ENCODE results near the gene RREB1. TPM values are rescaled to one million over a fixed set of nuclear protein-coding genes. Genes with fewer than 3 reads are reported as not detected.

The RREB1 gene
- total RNA-seq, 1 donor from 2014 or later = 57.2 TPM

DNA sequence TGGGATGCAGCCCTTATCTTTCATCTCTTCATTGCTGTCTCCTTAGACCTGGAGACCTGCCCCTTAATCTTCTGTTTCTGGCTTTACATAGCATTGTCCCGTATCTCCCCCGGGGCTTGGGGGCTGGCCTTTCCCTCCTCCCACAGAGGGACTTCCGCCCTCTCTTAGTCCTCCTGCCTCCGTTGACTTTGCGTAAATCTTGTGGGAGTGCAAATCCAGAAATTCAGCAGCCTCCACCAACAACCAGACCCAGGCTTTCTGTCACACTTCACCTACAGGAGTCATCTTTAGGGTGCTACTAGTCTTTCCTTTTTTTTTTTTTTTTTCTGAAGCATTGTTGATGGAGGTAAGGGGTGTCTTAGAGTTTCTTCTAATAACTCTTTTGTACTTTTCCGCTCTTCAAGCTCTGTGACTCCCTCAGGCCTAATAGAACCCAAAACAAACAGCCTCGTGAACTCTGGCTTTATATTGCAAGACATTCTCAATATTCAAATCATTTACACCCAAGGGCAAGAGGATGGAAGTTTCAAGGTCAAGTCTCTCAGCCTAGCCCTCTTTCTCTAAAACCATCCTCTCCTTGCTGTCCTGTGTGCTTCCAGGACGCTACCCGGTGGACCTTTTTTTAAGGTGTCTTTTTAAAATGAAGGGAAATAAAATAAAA, 66.2 kb downstream of the RREB1 start:
- Histone ChIP-seq H3K27me3 (no peaks in the 10 kb centered on the region), H3K9me3 (no peaks in the 10 kb centered on the region), H3K27ac (no peak overlapping the region), H3K36me3 (peaks cover 0 to 10% of the 10 kb centered on the region in 2 donors), H3K4me1 (peaks cover 57% of the 10 kb centered on the region), H3K4me3 (no peak overlapping the region)
- no peak for DNase-seq (ENCODE audit: extremely low spot score in 2 of 2)
- intact Hi-C loops (cut with DNase I) = no loop called here
- TF ChIP-seq POLR2AphosphoS5 (IDR thresholded peaks at IDR 0.05; ENCODE audit: insufficient read depth in 1 of 2, low read depth in 1 of 2) (no peak), POLR2A (IDR thresholded peaks at IDR 0.05) (no peak), CTCF (IDR thresholded peaks at IDR 0.05) (no peak)

- TF ChIP-seq CTCF (IDR thresholded peaks at IDR 0.05) (no peak), POLR2A (IDR thresholded peaks at IDR 0.05) (no peak), POLR2AphosphoS5 (IDR thresholded peaks at IDR 0.05; ENCODE audit: insufficient read depth in 1 of 2, low read depth in 1 of 2) (no peak)
- no peak for DNase-seq (ENCODE audit: extremely low spot score in 2 of 2)
- H3K4me1 ChIP-seq = peaks cover 42% of the 10 kb centered on the region
- H3K27ac ChIP-seq = no peak overlapping the region
- peaks cover 0 to 16% of the 10 kb centered on the region in 2 donors for H3K36me3 ChIP-seq
- intact Hi-C loops (cut with DNase I) = no loop called here
- H3K9me3 ChIP-seq = no peaks in the 10 kb centered on the region
- H3K27me3 ChIP-seq = no peaks in the 10 kb centered on the region
- H3K4me3 ChIP-seq = no peak overlapping the region
Measured at GRCh38 chr6:7175462-7175861, 67.7 kb downstream of the RREB1 start.

- TF ChIP-seq POLR2AphosphoS5 (IDR thresholded peaks at IDR 0.05; ENCODE audit: insufficient read depth in 1 of 2, low read depth in 1 of 2) = no peak
- TF ChIP-seq CTCF (IDR thresholded peaks at IDR 0.05) = no peak
- TF ChIP-seq POLR2A (IDR thresholded peaks at IDR 0.05) = no peak
- H3K27me3 ChIP-seq = no peaks in the 10 kb centered on the region
- intact Hi-C loops (cut with DNase I) = no loop called here
- H3K9me3 ChIP-seq = no peaks in the 10 kb centered on the region
- H3K27ac ChIP-seq = no peak overlapping the region
- peaks cover 35% of the 10 kb centered on the region for H3K4me1 ChIP-seq
- peaks cover 0 to 21% of the 10 kb centered on the region in 2 donors for H3K36me3 ChIP-seq
- H3K4me3 ChIP-seq = no peak overlapping the region
- no peak for DNase-seq (ENCODE audit: extremely low spot score in 2 of 2)
Measured at GRCh38 chr6:7176208-7176607, 68.4 kb downstream of the RREB1 start.

GRCh38 chr6:7178280-7178679, 70.5 kb downstream of the RREB1 start:
- TF ChIP-seq CTCF (IDR thresholded peaks at IDR 0.05) (no peak), POLR2A (IDR thresholded peaks at IDR 0.05) (no peak), POLR2AphosphoS5 (IDR thresholded peaks at IDR 0.05; ENCODE audit: insufficient read depth in 1 of 2, low read depth in 1 of 2) (no peak)
- Histone ChIP-seq H3K36me3 (peaks cover 0 to 37% of the 10 kb centered on the region in 2 donors), H3K27ac (no peak overlapping the region), H3K27me3 (no peaks in the 10 kb centered on the region), H3K4me3 (no peak overlapping the region), H3K9me3 (no peaks in the 10 kb centered on the region), H3K4me1 (peaks cover 17% of the 10 kb centered on the region)
- intact Hi-C loops (cut with DNase I) = no loop called here
- DNase-seq (ENCODE audit: extremely low spot score in 2 of 2) = no peak

DNA sequence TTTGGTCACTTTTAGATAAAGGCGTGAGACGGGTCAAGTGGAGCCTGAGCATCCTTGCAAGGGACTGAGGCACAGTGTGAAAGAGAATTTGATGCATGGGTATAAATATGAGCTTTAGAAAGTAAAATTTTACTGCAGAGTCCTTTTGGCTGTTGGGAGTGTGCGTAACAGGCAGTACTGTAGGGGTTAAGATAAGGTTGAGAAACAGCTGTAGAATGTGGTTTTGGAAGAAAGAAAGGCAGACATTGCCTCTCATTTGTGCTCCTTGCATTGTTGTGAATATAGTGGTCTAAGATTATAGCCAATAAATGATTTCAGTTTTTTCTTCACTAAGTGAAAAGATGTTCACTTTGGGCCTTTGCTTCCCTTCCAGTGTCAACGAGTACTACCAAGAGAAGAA, 73.0 kb downstream of the RREB1 start:
- peaks cover 0 to 41% of the 10 kb centered on the region in 2 donors for H3K36me3 ChIP-seq
- H3K4me3 ChIP-seq = no peak overlapping the region
- TF ChIP-seq POLR2AphosphoS5 (IDR thresholded peaks at IDR 0.05; ENCODE audit: insufficient read depth in 1 of 2, low read depth in 1 of 2) = no peak
- TF ChIP-seq POLR2A (IDR thresholded peaks at IDR 0.05) = no peak
- no peak for TF ChIP-seq CTCF (IDR thresholded peaks at IDR 0.05)
- H3K27ac ChIP-seq = no peak overlapping the region
- intact Hi-C loops (cut with DNase I) = no loop called here
- H3K9me3 ChIP-seq = no peaks in the 10 kb centered on the region
- no peak for DNase-seq (ENCODE audit: extremely low spot score in 2 of 2)
- H3K27me3 ChIP-seq = no peaks in the 10 kb centered on the region
- peaks cover 9% of the 10 kb centered on the region for H3K4me1 ChIP-seq

Data from vagina (tissue), 2 donors.